GM12875 (cell line): ENCODE data around the gene PARVB.
A peak's percentile ranks its signal among the peaks of the same experiment; 100 is the strongest.
"Not testable (repeated sequence)": the region's sequence is repeated elsewhere in the genome, so short reads cannot be mapped to it uniquely, and the experiment has no call there.

Experiments
- H3K4me3 ChIP-seq: one replicate; pipeline ENCODE4 v1.5.1; 2011; ENCODE audit warnings: low read depth, low read length, control low read depth
- CTCF ChIP-seq: IDR thresholded peaks from 2 replicates; pipeline ENCODE4 v1.5.1; 2011; ENCODE audit warnings: low read depth, mild to moderate bottlenecking, control low read depth, inconsistent platforms, low read length, moderate library complexity, borderline replicate concordance; ENCODE audit not compliant: insufficient read depth

Gene PARVB

GRCh38 chr22:44055805-44056204, 31.7 kb downstream of the PARVB start:
- no peak overlapping the region for H3K4me3 ChIP-seq

GRCh38 chr22:44056649-44057048, 32.5 kb downstream of the PARVB start:
- H3K4me3 ChIP-seq, result not testable (repeated sequence)

More at GRCh38 chr22:44055805-44056204, 31.7 kb downstream of the PARVB start:
- no peak for TF ChIP-seq CTCF

GRCh38 chr22:44057401-44057987, 33.4 kb downstream of the PARVB start:
- no peak overlapping the region for H3K4me3 ChIP-seq
- no peak for TF ChIP-seq CTCF

GRCh38 chr22:44063462-44064371, 39.6 kb downstream of the PARVB start:
- H3K4me3 ChIP-seq, result no peak overlapping the region
- no peak for TF ChIP-seq CTCF

- no peak overlapping the region for H3K4me3 ChIP-seq
- TF ChIP-seq CTCF, result 0 out of 2 replicates have a peak, but pooled peaks have one; percentile 20
These were observed 42.9 kb downstream of the PARVB start for GRCh38 chr22:44067033-44067432.

GRCh38 chr22:44067901-44068300, 43.8 kb downstream of the PARVB start:
- no peak overlapping the region for H3K4me3 ChIP-seq
- TF ChIP-seq CTCF, result no peak

- H3K4me3 ChIP-seq, result no peak overlapping the region
- TF ChIP-seq CTCF, result no peak; the same call in 1 of the 2 replicates
These were observed 44.5 kb downstream of the PARVB start for GRCh38 chr22:44068422-44069191.
